ENCODE data around the gene GAB2.
A peak's percentile ranks its signal among the peaks of the same experiment; 100 is the strongest.

GAB2 gene

DNA sequence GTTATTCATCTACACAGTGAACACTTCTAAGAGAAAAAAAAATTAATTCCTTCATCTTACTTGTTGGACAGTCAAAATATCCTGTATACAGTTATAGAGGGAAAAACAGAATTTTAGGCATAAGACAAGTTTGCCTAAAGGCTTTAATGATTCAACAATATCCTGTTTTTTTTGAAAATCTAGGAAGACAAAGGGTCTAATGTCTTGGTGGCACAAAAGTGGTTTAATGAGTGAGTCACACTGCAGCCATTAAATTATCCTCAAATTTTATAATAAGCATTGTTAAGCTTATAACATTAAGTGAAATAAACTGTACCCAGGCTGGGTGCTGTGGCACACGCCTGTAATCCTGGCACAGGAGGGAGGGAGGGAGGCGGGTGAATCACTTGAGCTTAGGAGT is 72.9 kb downstream of the GAB2 start:
- DNase-seq (ENCODE audit: low spot score) = no peak

DNA sequence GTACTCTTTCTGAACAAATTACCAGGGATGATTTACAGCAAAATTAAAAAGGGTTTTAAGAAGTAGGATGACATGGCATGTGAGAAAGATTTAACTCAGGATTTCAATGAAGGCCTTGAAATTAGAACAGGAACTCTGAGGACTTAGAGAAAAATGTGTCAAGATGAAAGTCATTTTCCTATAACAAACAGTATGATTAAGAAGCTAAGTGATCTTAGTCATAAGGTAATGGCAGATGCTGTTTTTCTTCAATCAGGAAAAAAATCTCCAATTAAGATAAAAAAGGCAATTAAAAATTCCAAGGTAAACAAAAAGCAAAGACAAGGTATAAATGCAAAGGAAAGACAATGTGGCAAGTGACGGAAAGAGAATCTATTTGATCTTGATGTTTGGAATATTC is 73.5 kb downstream of the GAB2 start:
- DNase-seq (ENCODE audit: low spot score) = no peak

DNA sequence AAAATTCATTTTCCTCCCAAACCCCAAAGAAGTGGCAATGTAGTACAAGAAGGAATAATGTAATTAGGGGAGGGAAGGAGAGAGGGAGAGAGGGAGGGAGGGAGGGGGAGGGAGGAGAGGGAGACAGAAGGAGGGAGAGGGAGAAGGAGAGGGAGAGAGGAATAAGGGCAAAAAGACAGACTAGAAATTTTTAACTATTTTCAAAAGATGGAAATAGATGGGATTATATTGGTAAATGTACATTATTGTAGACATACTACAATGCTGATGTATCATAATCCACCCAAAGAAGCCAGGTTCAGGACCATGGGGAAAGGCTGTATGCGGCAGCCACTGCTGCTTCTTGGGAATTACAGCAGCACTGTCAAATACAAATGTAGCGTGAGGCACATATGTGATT is 74.3 kb downstream of the GAB2 start:
- no peak for DNase-seq (ENCODE audit: low spot score)

DNA sequence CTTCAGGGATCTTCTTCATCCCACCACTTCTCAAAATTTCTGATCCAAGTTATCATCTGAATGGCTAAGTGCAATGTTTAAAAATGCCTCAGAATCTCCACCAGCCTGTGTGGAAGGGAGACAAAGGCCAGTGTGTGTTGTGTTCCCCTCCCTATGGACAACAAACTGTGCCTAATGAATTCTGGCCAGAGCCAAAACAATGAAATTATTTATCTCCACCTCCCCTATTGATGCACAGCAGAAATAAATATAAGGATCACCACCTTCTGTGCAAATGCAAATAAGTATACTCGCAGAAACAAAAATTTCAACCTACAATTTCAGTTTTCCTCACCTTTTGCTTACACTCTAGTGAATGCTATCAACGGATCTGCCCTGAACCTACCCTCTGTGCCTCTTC is 75.8 kb downstream of the GAB2 start:
- DNase-seq (ENCODE audit: low spot score) = no peak

DNA sequence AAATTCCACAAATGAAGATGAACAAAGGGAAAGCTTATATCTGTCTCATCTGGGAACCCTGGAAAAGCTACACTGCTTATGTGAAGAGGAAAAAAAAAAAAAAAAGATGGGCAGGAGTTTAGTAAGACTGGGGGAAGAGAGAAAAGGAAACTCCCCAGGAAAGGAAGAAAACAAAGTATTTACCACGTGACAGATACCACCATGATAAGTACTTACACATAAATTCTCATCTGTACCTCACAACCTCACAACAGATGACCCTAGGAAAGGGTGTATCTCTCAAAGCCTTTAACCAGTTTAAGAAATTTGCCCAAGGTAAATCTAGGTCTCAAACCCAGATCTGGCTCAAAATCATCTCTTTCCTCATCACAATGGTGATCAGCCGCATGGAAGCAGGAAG is 77.1 kb downstream of the GAB2 start:
- DNase-seq (ENCODE audit: low spot score) = no peak

DNA sequence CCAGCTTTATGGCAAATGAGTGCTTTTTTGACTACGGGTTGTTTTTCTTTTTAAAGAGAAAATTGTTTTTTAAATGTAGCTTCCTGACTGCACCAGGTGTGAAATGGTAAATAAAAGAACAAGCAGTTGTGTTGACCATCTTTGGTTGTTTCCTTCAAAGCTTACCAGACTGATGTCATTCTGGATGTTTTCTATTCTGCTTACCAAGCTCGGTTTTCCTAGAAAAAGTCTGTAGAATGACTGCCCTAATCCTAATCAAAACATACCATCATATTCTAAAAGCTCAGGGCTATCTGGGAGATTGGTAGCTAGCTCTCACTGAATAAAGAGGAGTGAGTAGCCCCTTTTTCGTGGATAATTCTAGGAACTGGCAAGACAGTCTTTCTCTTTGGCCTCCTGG is 77.7 kb downstream of the GAB2 start:
- DNase-seq (ENCODE audit: low spot score) = no peak

DNA sequence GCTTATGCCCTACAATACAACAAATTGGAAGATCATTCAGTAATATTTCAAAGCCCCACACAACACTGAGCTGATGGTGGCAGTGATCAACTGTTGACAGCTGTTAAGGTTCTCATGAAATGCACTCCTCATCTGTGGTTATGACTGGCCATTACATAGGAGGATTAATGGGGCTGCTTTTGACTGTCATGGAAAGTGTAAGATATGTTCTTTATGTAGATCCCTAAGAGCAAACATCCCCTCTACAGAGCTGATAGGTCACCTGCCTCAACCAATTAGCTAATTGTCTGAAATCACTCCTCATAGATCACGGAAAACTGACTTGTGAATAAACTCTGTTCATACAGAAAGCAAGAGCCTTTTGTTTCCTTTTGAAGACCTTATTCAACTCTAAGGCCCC is 78.1 kb downstream of the GAB2 start:
- DNase-seq (ENCODE audit: low spot score) = no peak

DNA sequence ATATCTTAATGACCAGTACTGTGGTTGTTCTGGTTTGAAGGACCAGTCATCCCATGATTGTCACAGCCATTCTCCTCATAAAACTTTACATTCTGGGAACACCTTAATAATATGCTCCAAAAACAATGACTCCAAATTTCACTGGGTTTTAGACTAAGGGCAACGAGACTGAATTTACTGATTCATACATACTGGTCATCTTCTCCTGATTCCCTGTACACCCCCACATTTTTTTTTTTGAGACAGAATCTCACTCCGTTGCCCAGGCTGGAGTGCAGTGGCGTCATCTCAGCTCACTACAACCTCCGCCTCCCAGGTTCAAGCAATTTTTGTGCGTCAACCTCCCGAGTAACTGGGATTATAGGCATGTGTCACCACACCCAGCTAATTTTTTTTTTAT is 78.9 kb downstream of the GAB2 start:
- no peak for DNase-seq (ENCODE audit: low spot score)

DNA sequence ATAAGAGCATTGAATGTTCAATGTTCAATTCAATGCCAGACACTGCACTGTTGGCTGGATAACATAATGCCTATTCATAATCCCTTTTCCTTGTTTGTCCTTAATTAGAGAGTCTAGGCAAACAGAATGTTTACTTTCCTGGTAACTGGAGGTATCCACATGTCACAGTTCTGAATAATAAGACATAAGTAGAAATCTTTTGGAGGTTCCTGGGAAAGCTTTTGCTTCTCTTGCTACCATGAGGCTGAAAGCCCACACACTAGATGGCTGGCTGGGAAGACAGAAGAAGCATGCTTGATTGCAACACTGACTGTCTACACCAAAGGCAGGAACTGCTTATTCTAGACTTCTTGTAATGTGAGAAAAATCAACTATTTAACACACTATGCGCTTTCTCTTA is 79.5 kb downstream of the GAB2 start:
- no peak for DNase-seq (ENCODE audit: low spot score)

DNA sequence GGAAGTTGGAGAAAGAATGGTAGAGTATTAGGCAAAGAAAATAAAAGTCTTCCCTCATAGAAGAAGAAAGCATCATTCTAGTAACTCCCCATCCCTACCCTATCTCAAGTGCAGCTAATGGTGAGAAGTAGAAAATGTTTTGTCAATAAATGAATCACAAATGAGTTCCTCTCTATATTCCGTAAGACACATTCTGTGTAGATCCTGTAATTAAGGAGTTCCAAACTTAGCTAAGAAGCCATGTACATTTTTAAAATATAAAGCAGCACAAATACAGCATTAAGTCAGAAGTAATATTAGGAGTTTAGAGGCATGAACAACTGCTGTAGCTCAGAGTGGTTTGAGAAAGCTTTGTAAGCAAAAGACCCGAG is 80.1 kb downstream of the GAB2 start:
- no peak for DNase-seq (ENCODE audit: low spot score)

DNA sequence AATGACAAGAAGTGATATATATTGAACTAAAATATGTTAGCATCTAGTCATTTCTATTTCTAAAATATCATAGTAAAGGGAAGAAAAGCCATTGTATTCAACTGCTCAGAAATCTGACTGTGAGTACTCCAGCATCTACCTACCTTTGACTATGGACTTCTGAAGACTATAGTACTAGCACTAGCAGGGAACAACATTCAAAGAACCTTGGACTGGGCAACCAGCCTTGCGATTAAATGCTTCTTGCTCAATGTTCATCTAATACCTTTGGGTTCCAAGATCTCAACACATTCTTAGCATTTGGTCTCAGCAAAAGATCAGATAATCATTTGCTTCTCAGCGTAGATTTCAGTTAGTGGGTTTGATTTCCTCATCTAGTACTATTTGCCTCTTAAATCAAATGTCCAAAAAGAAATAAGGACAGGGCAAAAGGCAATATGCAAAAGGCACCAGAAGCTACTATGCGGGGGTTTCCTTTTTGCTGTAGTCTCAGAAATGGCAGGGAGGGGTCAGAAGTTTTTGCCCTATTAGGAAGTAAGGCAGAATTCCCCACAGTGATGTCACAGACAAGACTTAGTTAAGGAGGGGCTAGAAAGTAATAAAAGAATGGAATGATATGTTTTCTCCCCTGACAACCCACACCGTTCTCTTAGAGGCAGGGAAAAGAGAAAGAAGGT is 80.6 kb downstream of the GAB2 start:
- DNase-seq (ENCODE audit: low spot score) = no peak

DNA sequence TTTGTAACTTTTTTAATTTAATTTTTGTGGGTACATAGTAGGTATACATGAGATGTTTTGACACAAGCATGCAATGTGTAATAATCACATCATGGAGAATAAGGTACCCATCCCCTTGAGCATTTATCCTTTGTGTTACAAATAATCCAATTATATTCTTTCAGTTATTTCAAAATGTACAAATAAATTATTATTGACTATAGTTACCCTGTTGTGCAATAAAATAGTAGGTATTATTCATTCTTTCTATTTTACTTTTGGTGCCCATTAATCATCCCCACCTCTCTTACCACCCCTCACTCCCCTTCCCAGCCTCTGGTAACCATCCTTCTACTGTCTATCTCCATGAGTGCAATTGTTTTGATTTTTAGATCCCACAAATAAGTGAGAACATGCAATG is 83.5 kb downstream of the GAB2 start:
- DNase-seq (ENCODE audit: low spot score) = no peak

DNA sequence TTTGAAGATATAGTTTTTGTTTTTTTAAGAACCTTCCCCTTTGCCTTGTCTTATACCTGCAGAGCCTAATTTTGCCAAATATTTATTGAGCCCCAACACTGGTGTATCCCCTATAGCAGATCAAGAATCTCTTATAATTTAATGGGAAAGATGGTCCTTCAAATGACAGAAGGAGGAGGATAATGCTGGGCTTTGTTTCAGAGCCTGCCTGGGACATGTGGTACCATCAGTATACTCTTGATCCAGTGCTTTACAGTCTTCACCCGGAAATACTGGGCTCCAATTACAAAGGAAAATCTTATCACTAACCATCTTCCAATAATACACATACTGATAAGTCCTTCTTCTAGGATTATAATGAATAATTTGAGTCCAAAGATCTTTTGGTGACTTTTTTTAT is 84.7 kb downstream of the GAB2 start:
- no peak for DNase-seq (ENCODE audit: low spot score)

DNA sequence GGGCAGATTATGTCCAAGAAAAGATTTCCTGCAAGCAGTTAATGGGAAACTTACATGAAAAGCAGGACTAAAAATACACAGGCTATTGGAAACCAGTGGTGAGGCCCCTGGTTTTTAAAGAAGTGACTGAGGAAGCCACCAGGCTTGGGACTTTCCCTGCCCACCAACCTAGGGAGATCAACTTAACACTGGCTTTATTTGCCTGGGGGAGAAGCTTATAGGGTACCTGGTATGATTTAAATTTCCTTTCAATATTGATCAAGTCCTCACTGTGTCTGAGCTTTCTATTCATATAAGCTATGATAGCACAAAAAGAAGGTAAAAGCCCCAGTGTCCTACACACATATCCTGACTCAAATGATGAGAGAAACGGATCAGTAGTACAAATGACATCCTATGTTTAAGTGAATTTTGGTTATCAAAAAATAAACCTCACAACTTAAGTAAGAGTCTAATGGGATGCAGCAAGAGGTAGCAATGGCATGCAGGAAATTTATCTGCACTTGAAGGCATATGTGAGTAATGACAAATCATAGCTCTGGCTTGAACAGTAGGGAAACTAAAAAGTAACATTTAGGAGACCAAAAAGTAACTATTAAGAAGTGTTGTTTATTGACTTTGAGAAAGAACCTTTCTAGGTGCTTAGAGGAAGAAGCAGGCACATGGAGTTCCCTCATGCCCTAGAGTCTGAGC is 85.3 kb downstream of the GAB2 start:
- DNase-seq (ENCODE audit: low spot score) = no peak

DNA sequence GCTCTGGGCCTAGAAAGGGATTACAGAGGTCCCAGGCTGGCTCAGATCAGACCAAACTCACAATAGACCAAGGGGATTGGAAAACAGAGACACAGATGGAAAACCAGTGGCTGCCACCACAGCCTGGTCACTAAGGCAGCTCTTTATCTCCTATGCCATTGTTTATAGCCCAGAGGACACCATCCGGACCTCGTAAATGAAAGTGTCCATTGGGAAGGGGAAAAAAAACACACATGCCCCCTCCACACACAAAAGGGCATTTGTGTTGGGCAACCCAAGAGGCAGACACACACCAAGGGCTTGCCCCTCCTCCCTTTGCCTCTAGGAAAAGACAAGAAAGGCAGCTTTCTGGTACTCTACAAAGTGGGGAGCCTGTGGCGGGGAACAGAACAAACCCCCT is 85.9 kb downstream of the GAB2 start:
- no peak for DNase-seq (ENCODE audit: low spot score)

DNA sequence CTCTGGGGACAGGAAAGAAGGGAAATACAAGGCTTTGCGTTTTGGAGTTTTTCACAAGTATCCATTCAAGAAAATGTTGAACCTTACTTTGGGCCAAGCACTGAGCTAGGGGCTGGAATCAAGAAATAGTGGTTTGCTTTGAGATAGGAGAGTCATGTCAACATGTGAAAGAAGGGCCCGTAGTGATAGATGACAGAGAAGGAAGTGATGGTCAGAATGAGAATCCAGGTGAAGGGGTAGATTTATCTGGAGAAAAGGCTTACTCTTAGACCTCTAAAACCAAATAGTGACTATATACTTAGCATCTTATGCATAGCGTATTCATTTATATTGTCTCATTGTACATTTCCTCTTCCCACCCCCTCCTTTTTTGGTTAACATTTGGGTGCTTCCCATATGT is 87.3 kb downstream of the GAB2 start:
- no peak for DNase-seq (ENCODE audit: low spot score)

DNA sequence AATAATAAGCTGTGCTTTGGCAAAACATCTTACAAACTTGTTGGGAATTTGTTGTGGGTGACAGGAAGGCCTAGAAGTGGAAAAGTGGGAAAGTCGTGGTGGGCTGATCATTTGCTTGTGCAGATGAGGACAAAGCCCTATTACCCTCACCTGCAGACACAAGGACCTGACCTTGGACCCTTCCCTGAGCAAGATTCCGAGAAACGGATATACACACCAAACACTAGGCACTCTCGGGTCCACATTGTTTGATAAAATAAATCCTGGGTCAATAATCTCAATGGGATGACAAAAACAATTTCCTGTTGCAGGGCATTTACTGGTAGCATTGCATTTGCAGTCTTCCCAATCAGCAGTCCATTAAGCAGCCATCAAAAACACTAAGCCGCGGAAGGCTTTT is 89.7 kb downstream of the GAB2 start:
- no peak for DNase-seq (ENCODE audit: low spot score)

DNA sequence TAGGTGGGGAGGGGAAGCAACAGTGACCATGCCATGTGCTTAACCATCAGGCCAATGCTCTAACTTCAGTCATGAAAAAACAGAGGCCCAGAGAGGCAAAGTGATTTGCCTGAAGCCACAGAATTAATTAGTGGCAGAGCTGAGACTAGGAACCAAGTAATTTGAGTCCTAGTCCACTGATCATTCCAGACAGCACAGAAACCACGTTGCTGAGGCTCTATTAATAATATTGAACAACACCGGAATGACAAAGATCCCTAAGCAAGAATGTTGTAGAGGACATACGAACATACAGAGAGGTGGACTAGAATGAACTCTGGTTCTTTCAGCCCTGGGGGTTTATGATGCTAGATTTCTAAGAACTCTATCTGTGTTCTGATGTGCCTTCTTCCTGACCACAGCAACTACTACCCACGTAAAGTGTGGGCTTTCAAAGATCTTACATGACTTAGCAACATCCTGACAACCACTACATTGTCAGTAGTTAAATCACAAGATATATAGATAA is 92.3 kb downstream of the GAB2 start:
- DNase-seq (ENCODE audit: low spot score) = no peak

DNA sequence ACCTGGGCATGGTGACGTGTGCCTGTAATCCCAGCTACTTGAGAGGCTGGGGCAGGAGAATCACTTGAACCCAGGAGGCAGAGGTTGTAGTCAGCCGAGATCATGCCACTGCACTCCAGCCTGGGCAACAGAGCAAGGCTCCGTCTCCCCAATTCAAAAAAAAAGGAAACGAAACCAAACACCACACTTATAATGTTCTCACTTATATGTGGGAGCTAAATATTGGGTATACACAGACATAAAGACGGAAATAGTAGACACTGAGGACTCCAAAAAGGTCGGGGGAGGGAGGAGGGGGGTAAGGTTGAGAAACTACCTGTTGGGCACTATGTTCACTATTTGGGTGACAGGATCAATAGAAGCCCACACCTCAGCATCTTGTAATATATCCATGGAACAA is 94.3 kb downstream of the GAB2 start:
- no peak for DNase-seq (ENCODE audit: low spot score)

DNA sequence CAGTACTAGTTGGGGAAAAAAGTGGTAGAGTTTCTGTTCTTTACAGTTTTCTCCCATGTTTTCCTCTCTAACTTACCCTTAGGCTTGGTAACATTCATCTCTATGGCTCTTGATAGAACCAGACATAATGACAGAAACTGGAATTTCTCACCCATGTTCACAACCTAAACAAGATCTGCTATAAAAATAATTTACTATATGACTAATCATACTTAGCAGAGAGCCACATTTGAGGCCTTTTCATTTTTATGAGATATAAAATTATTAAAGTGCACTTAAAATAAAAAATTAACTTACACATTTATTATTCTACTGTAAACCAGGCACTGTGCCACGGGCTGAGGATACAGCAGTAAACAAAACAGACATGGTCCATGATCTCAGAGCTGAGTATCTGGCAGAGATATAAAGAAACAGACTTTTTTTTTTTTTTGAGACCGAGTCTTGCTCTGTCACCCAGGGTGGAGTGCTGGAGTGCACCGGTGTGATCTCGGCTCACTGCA is 98.1 kb downstream of the GAB2 start:
- DNase-seq (ENCODE audit: low spot score) = peak; percentile 35

DNA sequence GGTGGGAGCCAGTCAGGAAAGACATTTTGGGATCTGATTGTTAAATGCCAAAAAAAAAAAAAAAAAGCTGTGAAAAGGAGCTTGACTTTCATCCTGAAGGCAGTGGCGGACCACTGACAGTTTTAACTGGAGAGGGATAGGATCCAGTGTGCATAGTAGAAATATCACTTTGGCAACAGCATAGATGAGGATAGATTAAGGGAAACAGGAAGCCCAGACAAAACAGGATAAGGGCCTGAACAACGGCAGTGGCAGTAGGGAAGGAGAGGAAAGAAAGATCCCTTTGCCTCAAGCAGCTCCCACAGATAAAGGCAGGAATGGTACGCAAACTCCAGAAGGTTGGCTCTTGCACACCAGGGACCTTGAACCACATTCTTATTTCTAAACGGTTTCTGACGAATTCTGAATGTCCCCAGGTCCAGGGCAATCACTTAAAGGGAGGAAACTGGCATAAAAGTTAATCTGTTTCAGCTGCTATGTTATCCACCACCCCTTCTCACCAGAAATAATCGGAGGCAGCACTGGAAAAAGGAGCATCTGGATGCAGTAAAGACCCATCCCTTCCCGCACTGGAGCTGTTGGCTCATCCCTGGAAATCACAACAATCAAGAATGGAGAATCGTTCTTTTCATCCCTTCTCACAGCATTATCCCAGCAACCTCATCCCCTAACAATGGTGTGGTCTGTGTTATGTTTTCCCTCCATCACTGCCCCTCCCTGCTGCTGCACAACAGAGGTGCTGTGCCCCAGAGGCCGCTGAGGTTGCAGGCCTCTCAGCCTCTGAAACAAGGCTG is 99.1 kb downstream of the GAB2 start:
- peak; percentile 61 for DNase-seq (ENCODE audit: low spot score)

DNA sequence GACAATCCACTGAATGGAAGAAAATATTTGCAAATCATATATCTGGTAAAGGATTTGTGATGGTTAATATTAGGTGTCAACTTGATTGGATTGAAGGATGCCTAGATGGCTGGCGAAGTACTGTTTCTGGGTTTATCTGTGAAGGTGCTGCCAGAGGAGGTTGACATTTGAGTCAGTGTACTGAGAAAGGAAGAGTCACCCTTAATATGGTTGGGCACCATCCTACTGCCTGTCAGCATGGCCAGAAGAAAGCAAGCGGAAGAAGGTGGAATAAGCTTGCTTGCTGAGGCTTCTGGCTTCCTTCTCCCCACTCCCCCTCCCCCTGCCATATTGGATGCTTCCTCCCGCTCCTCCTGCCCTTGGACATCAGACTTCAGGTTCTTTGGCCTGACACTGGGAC is 101.9 kb downstream of the GAB2 start:
- DNase-seq (ENCODE audit: low spot score) = no peak

DNA sequence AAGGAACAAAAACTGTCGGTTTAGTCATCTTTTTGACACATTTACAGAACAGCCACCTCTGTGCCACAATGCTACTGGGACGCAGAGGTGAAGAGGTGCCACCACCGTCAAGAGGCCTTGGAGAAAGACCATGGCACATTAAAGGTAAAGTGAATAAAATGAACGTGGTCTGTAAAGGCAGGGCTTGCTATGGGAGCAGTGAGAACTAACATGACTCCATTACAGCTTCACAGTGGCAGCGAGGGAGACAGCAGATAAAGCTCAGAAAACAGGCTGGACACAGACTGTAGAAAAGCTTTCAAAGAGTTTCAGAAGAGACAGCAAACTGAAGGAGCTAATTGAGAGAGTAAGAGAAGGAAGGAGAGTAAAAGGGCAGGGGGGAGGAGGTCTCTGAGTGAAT is 102.9 kb downstream of the GAB2 start:
- no peak for DNase-seq (ENCODE audit: low spot score)
